Uterine smooth muscle cell (primary cell): ENCODE data around the gene ATG16L2. TPM values are rescaled to one million over a fixed set of nuclear protein-coding genes. Genes with fewer than 3 reads are reported as not detected.

Experiments used
- total RNA-seq: library from RNA; depleted of rRNA; stranded (reverse); fragments of >200 nt; gene quantifications from 2 replicates; pipeline ENCODE4 v1.2.3, GENCODE V29; 2014

The ATG16L2 gene
- 9.0 and 10.1 TPM in 2 replicates for total RNA-seq

DNA sequence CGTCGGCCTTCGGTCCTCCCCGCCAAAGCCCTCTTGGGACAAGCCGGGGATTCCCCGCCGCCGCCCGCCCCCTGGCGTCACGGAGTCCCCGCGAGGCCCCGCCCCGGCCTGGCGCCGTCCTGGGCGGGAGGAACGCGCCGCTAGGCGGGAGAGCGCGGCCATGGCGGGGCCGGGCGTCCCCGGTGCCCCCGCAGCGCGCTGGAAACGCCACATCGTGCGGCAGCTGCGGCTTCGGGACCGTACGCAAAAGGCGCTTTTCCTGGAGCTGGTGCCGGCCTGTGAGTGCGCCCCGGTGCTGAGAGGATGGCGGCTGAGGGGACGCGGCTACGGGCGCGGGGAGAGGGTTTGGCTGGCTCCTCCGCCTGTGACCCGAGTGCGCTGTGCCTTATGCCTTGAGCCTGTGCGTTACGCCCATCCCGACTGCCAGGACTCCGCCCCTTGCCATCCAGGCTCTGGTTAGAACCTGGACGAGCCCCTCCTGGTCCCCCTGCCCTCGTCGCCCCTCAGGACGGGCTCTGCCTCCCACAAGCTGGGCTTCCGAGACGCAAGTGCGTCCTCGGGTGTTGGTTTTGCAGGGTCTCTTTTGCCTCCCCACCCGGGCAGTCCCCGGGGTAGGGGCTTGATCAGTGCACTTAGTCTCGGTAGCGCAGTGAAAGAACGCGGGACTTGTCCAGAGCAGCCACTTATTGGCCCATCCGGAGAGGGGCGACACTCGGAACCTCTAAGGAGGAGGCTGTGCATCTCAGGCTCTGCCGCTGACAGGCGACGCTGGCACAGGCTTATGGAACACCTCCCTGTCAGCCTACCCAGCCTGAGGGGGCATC lies at the start of gene ATG16L2:
Gene ATG16L2, plus strand, starts transcription at position 126 of the 824 bp plus-strand sequence. Its CDS starts 35 bp downstream, at position 161.

DNA sequence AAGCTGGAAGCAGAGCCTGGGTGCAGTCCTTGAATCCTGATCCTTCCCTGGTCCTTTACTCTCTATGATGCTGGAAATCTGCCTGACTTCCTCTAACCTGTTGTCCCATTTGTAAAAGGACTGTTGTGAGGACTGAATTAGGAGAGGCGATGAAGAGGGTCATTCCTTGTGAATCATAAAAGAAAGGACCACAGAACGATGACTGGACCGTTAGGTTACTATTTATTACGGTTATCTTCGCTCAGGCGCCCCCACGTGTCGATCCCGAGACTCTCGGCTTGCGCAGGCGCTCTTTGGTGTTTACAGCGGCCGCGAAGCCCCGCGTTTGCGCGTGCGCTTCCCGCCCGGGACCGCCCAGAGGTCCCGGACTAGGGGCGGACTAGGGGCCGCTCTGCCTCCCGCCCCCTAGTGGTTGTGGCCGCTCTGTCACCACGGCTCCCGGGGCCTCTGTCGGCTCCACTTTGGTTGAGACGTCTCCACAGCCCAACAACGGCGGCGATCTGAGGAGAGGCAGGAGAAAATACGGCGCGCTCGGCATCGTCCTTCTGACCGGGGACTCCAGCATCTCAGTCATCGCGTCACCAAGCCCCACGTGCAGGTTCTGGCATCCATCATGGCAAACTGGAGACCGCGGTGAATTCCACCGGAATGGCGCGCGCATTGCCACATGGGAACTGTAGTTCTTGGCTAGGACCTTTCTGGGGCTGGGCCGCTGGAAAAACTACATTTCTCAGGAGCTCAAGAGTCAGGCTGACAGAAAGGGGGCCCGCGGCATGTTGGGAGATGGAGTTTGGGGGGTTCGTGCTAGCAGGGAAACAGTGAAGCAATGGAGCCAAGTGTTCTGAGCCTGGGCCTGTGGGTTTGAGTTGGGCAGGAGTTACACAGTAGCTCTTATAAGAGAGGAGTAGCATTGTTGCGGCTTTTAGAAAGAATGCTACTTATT lies 20.5 kb upstream of the ATG16L2 start, which contains the start of gene STARD10:
Gene STARD10, minus strand, starts transcription at position 623 of the 943 bp plus-strand sequence. CDS start 12,866 bp downstream, outside the sequence.

Other genes starting within 250 kb of the ATG16L2 start
- 0.50 and 0.77 TPM in 2 replicates for gene PDE2A, start 140.0 kb upstream of the ATG16L2 start, total RNA-seq
- 101 and 140 TPM in 2 replicates for gene ARAP1, start 62.0 kb upstream of the ATG16L2 start, total RNA-seq
- 13.6 and 25.2 TPM in 2 replicates for gene STARD10, start 20.4 kb upstream of the ATG16L2 start, total RNA-seq